Astrocyte of the cerebellum (primary cell): ENCODE data around the gene HBB.
"Not testable (repeated sequence)": the region's sequence is repeated elsewhere in the genome, so short reads cannot be mapped to it uniquely, and the experiment has no call there.

Experiments used
- DNase-seq: peaks from one replicate; pipeline ENCODE4 v3.0.0-alpha.2; 2011; ENCODE audit warnings: low read depth
- H3K4me3 ChIP-seq: 2 replicates; pipeline ENCODE4 v1.5.1; 2011; ENCODE audit warnings: mild to moderate bottlenecking, low read depth, low read length, moderate library complexity
- CTCF ChIP-seq: IDR thresholded peaks from 2 replicates; pipeline ENCODE4 v1.5.1; 2012; ENCODE audit warnings: low read length, low read depth, moderate library complexity, mild to moderate bottlenecking; ENCODE audit errors: missing control alignments
- in situ Hi-C: cut with HindIII; loops from 2 replicates; pipeline ENCODE4 v1.10.0; 2017; ENCODE audit warnings: low sequenced_read_pairs

Gene HBB

GRCh38 chr11:5252192-5252918, 25.5 kb upstream of the HBB start:
- in situ Hi-C loops = no loop called here
- H3K4me3 ChIP-seq = no peak overlapping the region
- no peak for TF ChIP-seq CTCF
- DNase-seq = no peak

- H3K4me3 ChIP-seq = no peak overlapping the region
- no peak for TF ChIP-seq CTCF
- in situ Hi-C loops = no loop called here
- no peak for DNase-seq
These were observed 24.9 kb upstream of the HBB start for GRCh38 chr11:5251746-5252145.

GRCh38 chr11:5250543-5251204, 23.8 kb upstream of the HBB start:
- DNase-seq = no peak
- no peak overlapping the region for H3K4me3 ChIP-seq
- TF ChIP-seq CTCF = no peak
- in situ Hi-C loops = no loop called here

- H3K4me3 ChIP-seq, in situ Hi-C loops, DNase-seq: not testable (repeated sequence)
These were observed 23.0 kb upstream of the HBB start, which contains the start of gene HBG1 for GRCh38 chr11:5249807-5250396. TSS of gene HBG1 (minus strand) at chr11:5249857. CDS start at chr11:5249804, 53 bp downstream.

DNA sequence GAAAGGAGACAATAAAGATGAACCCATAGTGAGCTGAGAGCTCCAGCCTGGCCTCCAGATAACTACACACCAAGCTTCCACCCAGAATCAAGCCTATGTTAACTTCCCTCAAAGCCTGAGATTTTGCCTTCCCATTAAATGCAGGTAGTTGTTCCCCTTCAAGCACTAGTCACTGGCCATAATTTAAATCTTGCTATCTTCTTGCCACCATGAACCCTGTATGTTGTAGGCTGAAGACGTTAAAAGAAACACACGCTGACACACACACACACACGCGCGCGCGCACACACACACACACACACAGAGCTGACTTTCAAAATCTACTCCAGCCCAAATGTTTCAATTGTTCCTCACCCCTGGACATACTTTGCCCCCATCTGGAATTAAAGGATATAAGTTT, 21.6 kb upstream of the HBB start:
- H3K4me3 ChIP-seq, DNase-seq, in situ Hi-C loops: not testable (repeated sequence)

DNA sequence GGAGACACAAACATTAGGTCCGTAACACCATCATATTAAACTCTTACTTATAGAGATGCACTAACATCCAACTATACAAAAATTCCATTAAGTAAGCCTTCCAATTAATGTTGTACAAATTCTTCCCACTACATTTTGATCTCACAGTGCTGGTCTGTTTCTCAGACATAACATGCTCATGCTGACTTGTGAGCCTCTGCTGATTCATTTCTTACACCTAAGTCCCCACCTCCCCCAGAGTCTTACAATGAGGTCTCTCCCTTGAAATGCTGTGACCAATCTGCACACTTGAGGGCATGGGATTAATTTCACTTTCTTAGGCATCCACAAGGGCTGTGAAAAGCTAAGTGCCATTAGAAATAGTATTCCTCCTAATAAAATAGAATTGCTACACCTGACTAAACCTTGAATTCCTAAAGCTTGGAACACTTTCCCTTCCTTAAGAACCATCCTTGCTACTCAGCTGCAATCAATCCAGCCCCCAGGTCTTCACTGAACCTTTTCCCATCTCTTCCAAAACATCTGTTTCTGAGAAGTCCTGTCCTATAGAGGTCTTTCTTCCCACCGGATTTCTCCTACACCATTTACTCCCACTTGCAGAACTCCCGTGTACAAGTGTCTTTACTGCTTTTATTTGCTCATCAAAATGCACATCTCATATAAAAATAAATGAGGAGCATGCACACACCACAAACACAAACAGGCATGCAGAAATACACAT, 20.8 kb upstream of the HBB start:
- DNase-seq = no peak
- in situ Hi-C loops = no loop called here
- no peak for TF ChIP-seq CTCF
- no peak overlapping the region for H3K4me3 ChIP-seq

DNA sequence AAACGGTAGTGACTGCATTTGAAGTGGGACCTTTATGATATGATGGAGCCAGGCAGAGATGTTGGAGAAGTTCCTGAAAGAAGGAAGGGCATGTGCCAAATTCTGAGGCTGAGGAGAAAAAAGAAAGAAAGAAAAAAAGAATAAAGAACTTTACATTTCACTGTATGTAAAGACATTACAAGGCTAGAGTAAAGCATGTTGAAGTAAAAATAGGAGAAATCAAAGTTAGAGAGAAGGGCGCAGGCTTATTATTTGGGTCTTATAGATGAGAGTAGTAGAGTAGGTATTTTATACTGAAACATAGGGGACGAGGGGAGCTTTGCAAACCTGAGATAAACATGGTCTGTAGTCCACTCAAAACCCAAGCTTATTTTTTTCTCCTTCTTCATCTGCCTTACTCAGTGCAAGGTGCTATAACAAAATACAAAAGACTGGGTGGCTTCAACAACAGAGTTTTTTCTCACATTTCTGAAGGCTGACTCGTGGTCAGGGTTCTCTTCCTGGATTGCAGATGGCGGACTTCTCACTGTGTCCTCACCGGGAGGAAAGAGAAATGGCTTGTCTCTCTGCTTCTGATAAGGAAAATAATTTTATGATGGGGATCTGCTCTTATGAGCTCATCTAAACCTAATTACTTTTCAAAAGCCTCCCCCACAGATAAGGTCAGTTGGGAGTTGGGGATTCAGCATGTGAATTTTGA, 20.1 kb upstream of the HBB start:
- in situ Hi-C loops = no loop called here
- H3K4me3 ChIP-seq = no peak overlapping the region
- TF ChIP-seq CTCF = no peak
- no peak for DNase-seq
